Measurements from ENCODE around the gene CA5B. TPM values are rescaled to one million over a fixed set of nuclear protein-coding genes. Genes with fewer than 3 reads are reported as not detected.

The CA5B gene
- total and polyA plus RNA-seq, 2 donors (not counting 3 experiments of a cell fraction or from before 2014, with no cell fraction given): 2.3 to 5.6 TPM

GRCh38 chrX:15718283-15718970, 19.6 kb upstream of the CA5B start:
- no peak overlapping the region for H3K9ac ChIP-seq (replicated peaks; ENCODE audit: extremely low read depth, insufficient read depth, low read length)
- intact Hi-C loops (cut with micrococcal nuclease): no loop called here
- POLR2A ChIA-PET: no interaction called here
- H3K79me2 ChIP-seq (ENCODE audit: control insufficient read depth, insufficient read depth, low read length): no peaks in the 10 kb centered on the region
- FAIRE-seq (no peak), DNase-seq (ENCODE audit: low read depth, low spot score) (no peak)
- TF ChIP-seq POLR2A (IDR thresholded peaks at IDR 0.05; ENCODE audit: low read depth, low read length): no peak
- TF ChIP-seq POLR2AphosphoS5 (IDR thresholded peaks at IDR 0.05; ENCODE audit: insufficient read depth, low read depth, low read length): no peak
- no peak for TF ChIP-seq CTCF (IDR thresholded peaks at IDR 0.05; ENCODE audit: extremely low read depth in 1 of 2, insufficient read depth in 1 of 2, low read depth in 1 of 2, low read length in 2 of 2)
- no peak for TF ChIP-seq GATA2 (IDR thresholded peaks at IDR 0.05; ENCODE audit: insufficient read depth, insufficient read length, low read depth, low read length)
- no peak for TF ChIP-seq JUN (IDR thresholded peaks at IDR 0.05; ENCODE audit: borderline replicate concordance, insufficient read depth, insufficient read length, low read depth)
- TF ChIP-seq MAX (IDR thresholded peaks at IDR 0.05; ENCODE audit: insufficient read depth, insufficient read length): no peak
- TF ChIP-seq EZH2 (IDR thresholded peaks at IDR 0.05; ENCODE audit: borderline replicate concordance, low read depth, low read length, severe bottlenecking): no peak
- TF ChIP-seq MYC (IDR thresholded peaks at IDR 0.05; ENCODE audit: low read depth, low read length): no peak
- no peak for TF ChIP-seq FOS (IDR thresholded peaks at IDR 0.05; ENCODE audit: borderline replicate concordance, insufficient read depth, low read length)
- H3K4me3 ChIP-seq (replicated peaks in 1 of 3; ENCODE audit: insufficient read depth in 1 of 3, low read depth in 1 of 3, low read length in 3 of 3): no peak overlapping the region
- CTCF ChIA-PET: no interaction called here
- no peak overlapping the region for H3K4me2 ChIP-seq (ENCODE audit: insufficient read depth, low read length)
- no TSS peak for BruUV-seq (replicated peaks)
- dilution Hi-C loops (cut with MboI; ENCODE audit: extremely low pct_ligation_motif_present, low sequenced_read_pairs): no loop called here
- H4K20me1 ChIP-seq (replicated peaks; ENCODE audit: control insufficient read depth, extremely low read depth, insufficient read depth, low read length): no peaks in the 10 kb centered on the region
- no peak overlapping the region for H3K27ac ChIP-seq (ENCODE audit: insufficient read depth, low read depth, low read length)
- no peaks in the 10 kb centered on the region for H3K27me3 ChIP-seq (ENCODE audit: control insufficient read depth in 2 of 2, insufficient read depth in 2 of 2, low read length in 2 of 2)
- no peaks in the 10 kb centered on the region for H3K9me1 ChIP-seq (replicated peaks; ENCODE audit: control insufficient read depth, extremely low read depth, insufficient read depth, low read length)
- H2AFZ ChIP-seq (ENCODE audit: low read depth, low read length): no peak overlapping the region
- H3K9me3 ChIP-seq (replicated peaks; ENCODE audit: control insufficient read depth, insufficient read depth, low read length): no peaks in the 10 kb centered on the region
- H3K36me3 ChIP-seq (ENCODE audit: control insufficient read depth in 2 of 2, extremely low read depth in 1 of 2, insufficient read depth in 2 of 2, low read length in 2 of 2): no peaks in the 10 kb centered on the region
- H3K4me1 ChIP-seq (ENCODE audit: control insufficient read depth, extremely low read depth, insufficient read depth, low read length): no peaks in the 10 kb centered on the region

All from endothelial cell of umbilical vein (primary cell).